HepG2 (cell line): Measurements from ENCODE around the gene TSPAN32. TPM values are rescaled to one million over a fixed set of nuclear protein-coding genes. Genes with fewer than 3 reads are reported as not detected.

ENCODE experiments used
- KDM4B ChIP-seq: sonication (generic); formaldehyde crosslinking; IDR thresholded peaks from 2 replicates; pipeline ENCODE4 v1.4.0; 2020; ENCODE audit warnings: missing genetic modification reagents
- NAIF1 ChIP-seq: sonication (generic); formaldehyde crosslinking; IDR thresholded peaks from 2 replicates; pipeline ENCODE4 v1.5.0; 2020; ENCODE audit warnings: mild to moderate bottlenecking, missing genetic modification reagents, borderline replicate concordance
- NCOA1 ChIP-seq: sonication (generic); formaldehyde crosslinking; IDR thresholded peaks from 2 replicates; pipeline ENCODE4 v1.9.0; 2021; ENCODE audit warnings: missing genetic modification reagents
- NR2F1 ChIP-seq, 2 experiments: fragments of 450-650 bp in 1 of 2; formaldehyde crosslinking in 1 of 2; IDR thresholded peaks; 2 replicates each; pipeline versions ENCODE4 v1.5.0 to v1.6.1; 2016 to 2020; ENCODE audit warnings: mild to moderate bottlenecking in 1 of 2, missing compliant biosample characterization in 1 of 2, missing genetic modification reagents in 1 of 2, moderate library complexity in 1 of 2
- RFXAP ChIP-seq: sonication (generic); formaldehyde crosslinking; IDR thresholded peaks from 2 replicates; pipeline ENCODE4 v1.4.0; 2020; ENCODE audit warnings: missing genetic modification reagents, borderline replicate concordance
- SMAD1 ChIP-seq: sonication (generic); formaldehyde crosslinking; IDR thresholded peaks from 2 replicates; pipeline ENCODE4 v1.4.0; 2020; ENCODE audit warnings: missing genetic modification reagents, low read depth, mild to moderate bottlenecking, borderline replicate concordance
- SMC3 ChIP-seq: IDR thresholded peaks from 2 replicates; pipeline ENCODE4 v1.6.1; 2011; ENCODE audit warnings: low read length, improper control_type of control experiment
- SMYD3 ChIP-seq: sonication (generic); formaldehyde crosslinking; IDR thresholded peaks from 2 replicates; pipeline ENCODE4 v1.8.1; 2023; ENCODE audit warnings: mild to moderate bottlenecking, missing genetic modification reagents
- SRSF1 ChIP-seq: fragments of 200-400 bp; formaldehyde crosslinking; optimal IDR thresholded peaks from 2 replicates; pipeline ENCODE3; 2017; ENCODE audit warnings: mild to moderate bottlenecking, low read depth, low read length, moderate library complexity
- TP53 ChIP-seq: sonication (generic); formaldehyde crosslinking; conservative IDR thresholded peaks from 2 replicates; pipeline ENCODE4 v1.4.0; 2020; ENCODE audit warnings: missing genetic modification reagents
- ZNF530 ChIP-seq: sonication (generic); formaldehyde crosslinking; IDR thresholded peaks from 2 replicates; pipeline ENCODE4 v1.5.0; 2020; ENCODE audit warnings: low read depth, mild to moderate bottlenecking, missing genetic modification reagents
- ZNF615 ChIP-seq: sonication (generic); formaldehyde crosslinking; IDR thresholded peaks from 2 replicates; pipeline ENCODE4 v1.5.0; 2020; ENCODE audit warnings: mild to moderate bottlenecking, missing genetic modification reagents, borderline replicate concordance
- ZNF878 ChIP-seq: sonication (generic); formaldehyde crosslinking; IDR thresholded peaks from 2 replicates; pipeline ENCODE4 v1.8.1; 2023; ENCODE audit warnings: mild to moderate bottlenecking, missing genetic modification reagents, moderate library complexity
- ZSCAN9 ChIP-seq: IDR thresholded peaks from 2 replicates; pipeline ENCODE4 v1.6.1; 2016; ENCODE audit warnings: borderline replicate concordance
- polyA plus RNA-seq, 8 experiments: library from polyadenylated mRNA; depleted of rRNA in 3 of 8; stranded (reverse) in 7 of 8; unstranded in 1 of 8; fragments of >200 nt; fragmentation: Illumina TruSeq in 4 of 8; extraction: Trizol in 4 of 8; gene quantifications; 2 replicates each; pipeline versions ENCODE4 v1.2.1 to v1.2.3, GENCODE V29; 2011 to 2016; ENCODE audit warnings: low read depth in 4 of 8, missing spikeins in 1 of 8, mixed read lengths in 1 of 8; ENCODE audit not compliant: insufficient read depth in 1 of 8
- total RNA-seq, 5 experiments: library from RNA; depleted of rRNA; stranded (reverse); fragments of >200 nt; fragmentation: Illumina TruSeq; extraction: Trizol; gene quantifications; 2 replicates each; pipeline ENCODE4 v1.2.3, GENCODE V29; 2016; ENCODE audit warnings: low read depth in 1 of 5
- TF ChIP-seq, protein P1 (sequence below): sonication (generic); formaldehyde crosslinking; IDR thresholded peaks from 2 replicates; pipeline ENCODE4 v1.4.0; 2020; ENCODE audit warnings: missing genetic modification reagents
- TF ChIP-seq, protein P2 (sequence below): IDR thresholded peaks from 2 replicates; pipeline ENCODE4 v1.6.1; 2016; ENCODE audit warnings: missing genetic modification reagents, missing compliant biosample characterization
- TF ChIP-seq, protein P3 (sequence below): IDR thresholded peaks from 2 replicates; pipeline ENCODE4 v1.6.1; 2018; ENCODE audit warnings: missing genetic modification reagents, mild to moderate bottlenecking, missing compliant biosample characterization
- TF ChIP-seq, protein P4 (sequence below): fragments of 450-650 bp; IDR thresholded peaks from 2 replicates; pipeline ENCODE4 v1.6.1; 2016
- TF ChIP-seq, protein P5 (sequence below): sonication (generic); formaldehyde crosslinking; IDR thresholded peaks from 2 replicates; pipeline ENCODE4 v1.4.0; 2020; ENCODE audit warnings: low read depth, missing genetic modification reagents

The TSPAN32 gene
- total and polyA plus RNA-seq, 2 of the 13 experiments (the other 11 are each of a cell fraction or from before 2014, with no cell fraction given): 0.09 to 0.70 TPM

DNA sequence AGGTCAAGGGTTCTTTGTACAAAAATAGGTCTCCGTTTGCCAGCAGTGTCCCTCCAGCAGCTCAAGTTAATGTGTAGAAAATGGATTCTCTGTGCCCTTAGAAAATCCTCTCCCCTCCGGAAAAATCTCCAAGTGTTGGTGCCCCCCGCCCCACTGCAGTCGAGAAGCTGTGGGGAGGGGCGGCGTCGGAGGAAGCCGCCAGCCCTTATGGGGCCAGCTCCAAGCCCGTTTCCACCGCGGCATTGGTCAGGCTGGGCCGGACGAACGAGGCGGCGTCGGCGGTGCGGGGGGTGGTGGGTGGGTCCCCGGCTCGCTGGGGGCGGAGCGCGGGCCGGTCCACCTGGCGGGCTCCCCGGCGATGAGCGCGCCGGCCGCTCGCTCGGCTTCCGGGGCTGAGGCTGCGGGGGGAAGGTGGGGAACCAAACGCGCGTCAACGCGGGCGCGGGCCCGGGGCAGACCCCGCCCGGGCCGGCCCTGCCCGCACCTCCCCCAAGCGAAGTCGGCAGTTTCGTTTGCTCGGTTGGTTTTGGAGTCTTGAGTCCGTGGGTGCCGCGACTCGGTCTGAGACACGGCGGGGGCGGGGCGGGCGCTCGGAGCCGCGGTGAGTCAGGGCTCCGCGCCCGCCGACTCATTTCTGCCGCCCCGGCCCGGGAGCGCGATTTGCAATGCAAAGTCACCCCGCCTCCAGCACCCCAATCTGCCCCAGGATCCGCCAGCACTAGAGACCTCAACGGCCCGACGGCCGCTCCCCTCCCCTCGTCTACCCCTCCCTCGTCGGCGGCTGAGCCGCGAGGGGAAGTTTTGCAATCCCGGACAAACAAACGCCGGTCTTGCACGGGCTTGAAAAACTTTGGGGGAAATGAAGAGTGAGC is 32.8 kb upstream of the TSPAN32 start (continued):
- TF ChIP-seq, protein P1, sequence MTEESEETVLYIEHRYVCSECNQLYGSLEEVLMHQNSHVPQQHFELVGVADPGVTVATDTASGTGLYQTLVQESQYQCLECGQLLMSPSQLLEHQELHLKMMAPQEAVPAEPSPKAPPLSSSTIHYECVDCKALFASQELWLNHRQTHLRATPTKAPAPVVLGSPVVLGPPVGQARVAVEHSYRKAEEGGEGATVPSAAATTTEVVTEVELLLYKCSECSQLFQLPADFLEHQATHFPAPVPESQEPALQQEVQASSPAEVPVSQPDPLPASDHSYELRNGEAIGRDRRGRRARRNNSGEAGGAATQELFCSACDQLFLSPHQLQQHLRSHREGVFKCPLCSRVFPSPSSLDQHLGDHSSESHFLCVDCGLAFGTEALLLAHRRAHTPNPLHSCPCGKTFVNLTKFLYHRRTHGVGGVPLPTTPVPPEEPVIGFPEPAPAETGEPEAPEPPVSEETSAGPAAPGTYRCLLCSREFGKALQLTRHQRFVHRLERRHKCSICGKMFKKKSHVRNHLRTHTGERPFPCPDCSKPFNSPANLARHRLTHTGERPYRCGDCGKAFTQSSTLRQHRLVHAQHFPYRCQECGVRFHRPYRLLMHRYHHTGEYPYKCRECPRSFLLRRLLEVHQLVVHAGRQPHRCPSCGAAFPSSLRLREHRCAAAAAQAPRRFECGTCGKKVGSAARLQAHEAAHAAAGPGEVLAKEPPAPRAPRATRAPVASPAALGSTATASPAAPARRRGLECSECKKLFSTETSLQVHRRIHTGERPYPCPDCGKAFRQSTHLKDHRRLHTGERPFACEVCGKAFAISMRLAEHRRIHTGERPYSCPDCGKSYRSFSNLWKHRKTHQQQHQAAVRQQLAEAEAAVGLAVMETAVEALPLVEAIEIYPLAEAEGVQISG: peak; percentile 57
- TF ChIP-seq NAIF1 (CRISPR knock-in tag): no peak
- TF ChIP-seq NCOA1 (CRISPR knock-in tag): no peak
- TF ChIP-seq TP53: 0 out of 2 replicates have a peak, but pooled peaks have one; percentile 44
- TF ChIP-seq, protein P2, sequence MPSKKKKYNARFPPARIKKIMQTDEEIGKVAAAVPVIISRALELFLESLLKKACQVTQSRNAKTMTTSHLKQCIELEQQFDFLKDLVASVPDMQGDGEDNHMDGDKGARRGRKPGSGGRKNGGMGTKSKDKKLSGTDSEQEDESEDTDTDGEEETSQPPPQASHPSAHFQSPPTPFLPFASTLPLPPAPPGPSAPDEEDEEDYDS (CRISPR knock-in tag): no peak
- TF ChIP-seq, protein P3, sequence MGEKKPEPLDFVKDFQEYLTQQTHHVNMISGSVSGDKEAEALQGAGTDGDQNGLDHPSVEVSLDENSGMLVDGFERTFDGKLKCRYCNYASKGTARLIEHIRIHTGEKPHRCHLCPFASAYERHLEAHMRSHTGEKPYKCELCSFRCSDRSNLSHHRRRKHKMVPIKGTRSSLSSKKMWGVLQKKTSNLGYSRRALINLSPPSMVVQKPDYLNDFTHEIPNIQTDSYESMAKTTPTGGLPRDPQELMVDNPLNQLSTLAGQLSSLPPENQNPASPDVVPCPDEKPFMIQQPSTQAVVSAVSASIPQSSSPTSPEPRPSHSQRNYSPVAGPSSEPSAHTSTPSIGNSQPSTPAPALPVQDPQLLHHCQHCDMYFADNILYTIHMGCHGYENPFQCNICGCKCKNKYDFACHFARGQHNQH (CRISPR knock-in tag): peak; percentile 65
- no peak for TF ChIP-seq ZSCAN9 (CRISPR knock-in tag)
- peak; percentile 59 for TF ChIP-seq SRSF1
- TF ChIP-seq KDM4B: no peak
- no peak for TF ChIP-seq ZNF878
- TF ChIP-seq ZNF530: no peak
- TF ChIP-seq, protein P4, sequence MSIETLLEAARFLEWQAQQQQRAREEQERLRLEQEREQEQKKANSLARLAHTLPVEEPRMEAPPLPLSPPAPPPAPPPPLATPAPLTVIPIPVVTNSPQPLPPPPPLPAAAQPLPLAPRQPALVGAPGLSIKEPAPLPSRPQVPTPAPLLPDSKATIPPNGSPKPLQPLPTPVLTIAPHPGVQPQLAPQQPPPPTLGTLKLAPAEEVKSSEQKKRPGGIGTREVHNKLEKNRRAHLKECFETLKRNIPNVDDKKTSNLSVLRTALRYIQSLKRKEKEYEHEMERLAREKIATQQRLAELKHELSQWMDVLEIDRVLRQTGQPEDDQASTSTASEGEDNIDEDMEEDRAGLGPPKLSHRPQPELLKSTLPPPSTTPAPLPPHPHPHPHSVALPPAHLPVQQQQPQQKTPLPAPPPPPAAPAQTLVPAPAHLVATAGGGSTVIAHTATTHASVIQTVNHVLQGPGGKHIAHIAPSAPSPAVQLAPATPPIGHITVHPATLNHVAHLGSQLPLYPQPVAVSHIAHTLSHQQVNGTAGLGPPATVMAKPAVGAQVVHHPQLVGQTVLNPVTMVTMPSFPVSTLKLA: no peak
- TF ChIP-seq, protein P5, sequence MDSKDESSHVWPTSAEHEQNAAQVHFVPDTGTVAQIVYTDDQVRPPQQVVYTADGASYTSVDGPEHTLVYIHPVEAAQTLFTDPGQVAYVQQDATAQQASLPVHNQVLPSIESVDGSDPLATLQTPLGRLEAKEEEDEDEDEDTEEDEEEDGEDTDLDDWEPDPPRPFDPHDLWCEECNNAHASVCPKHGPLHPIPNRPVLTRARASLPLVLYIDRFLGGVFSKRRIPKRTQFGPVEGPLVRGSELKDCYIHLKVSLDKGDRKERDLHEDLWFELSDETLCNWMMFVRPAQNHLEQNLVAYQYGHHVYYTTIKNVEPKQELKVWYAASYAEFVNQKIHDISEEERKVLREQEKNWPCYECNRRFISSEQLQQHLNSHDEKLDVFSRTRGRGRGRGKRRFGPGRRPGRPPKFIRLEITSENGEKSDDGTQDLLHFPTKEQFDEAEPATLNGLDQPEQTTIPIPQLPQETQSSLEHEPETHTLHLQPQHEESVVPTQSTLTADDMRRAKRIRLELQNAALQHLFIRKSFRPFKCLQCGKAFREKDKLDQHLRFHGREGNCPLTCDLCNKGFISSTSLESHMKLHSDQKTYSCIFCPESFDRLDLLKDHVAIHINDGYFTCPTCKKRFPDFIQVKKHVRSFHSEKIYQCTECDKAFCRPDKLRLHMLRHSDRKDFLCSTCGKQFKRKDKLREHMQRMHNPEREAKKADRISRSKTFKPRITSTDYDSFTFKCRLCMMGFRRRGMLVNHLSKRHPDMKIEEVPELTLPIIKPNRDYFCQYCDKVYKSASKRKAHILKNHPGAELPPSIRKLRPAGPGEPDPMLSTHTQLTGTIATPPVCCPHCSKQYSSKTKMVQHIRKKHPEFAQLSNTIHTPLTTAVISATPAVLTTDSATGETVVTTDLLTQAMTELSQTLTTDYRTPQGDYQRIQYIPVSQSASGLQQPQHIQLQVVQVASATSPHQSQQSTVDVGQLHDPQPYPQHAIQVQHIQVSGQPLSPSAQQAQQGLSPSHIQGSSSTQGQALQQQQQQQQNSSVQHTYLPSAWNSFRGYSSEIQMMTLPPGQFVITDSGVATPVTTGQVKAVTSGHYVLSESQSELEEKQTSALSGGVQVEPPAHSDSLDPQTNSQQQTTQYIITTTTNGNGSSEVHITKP (CRISPR knock-in tag): no peak; the same call in 1 of the 2 replicates
- no peak for TF ChIP-seq SMYD3 (CRISPR knock-in tag)
- TF ChIP-seq ZNF615 (CRISPR knock-in tag): no peak
- no peak for TF ChIP-seq SMAD1 (CRISPR knock-in tag)
- no peak for TF ChIP-seq RFXAP
- no peak for TF ChIP-seq NR2F1 (CRISPR knock-in tag; IDR thresholded peaks at IDR 0.05)
- no peak for TF ChIP-seq SMC3
